Calu3 (cell line): ENCODE data around the gene C4orf50. TPM values are rescaled to one million over a fixed set of nuclear protein-coding genes. Genes with fewer than 3 reads are reported as not detected.

Experiments
- BruUV-seq: library from RNA; stranded (reverse); fragments of 400-500 nt; replicated peaks from 2 replicates; lab custom pipeline; 2021; lab: Mats Ljungman, UMichigan
- CTCF ChIA-PET: fragments of 300-600 bp; sonication (Branson Sonifier 250); formaldehyde crosslinking; loops from one replicate; lab custom pipeline; 2022; ENCODE audit warnings: antibody characterized with exemption; lab: Charles Lee
- DNase-seq: peaks from one replicate; pipeline ENCODE4 v3.0.0; 2022
- H3K27ac Mint-ChIP-seq: one replicate; pipeline ENCODE4 v1.8.0; 2022; ENCODE audit warnings: mixed read lengths; ENCODE audit not compliant: unreplicated experiment
- H3K27me3 Mint-ChIP-seq: one replicate; pipeline ENCODE4 v1.8.0; 2022; ENCODE audit warnings: mixed read lengths; ENCODE audit not compliant: unreplicated experiment
- H3K36me3 Mint-ChIP-seq: one replicate; pipeline ENCODE4 v1.8.0; 2022; ENCODE audit warnings: mild to moderate bottlenecking, moderate library complexity, mixed read lengths; ENCODE audit not compliant: insufficient read depth, unreplicated experiment
- H3K4me1 Mint-ChIP-seq: one replicate; pipeline ENCODE4 v1.8.0; 2022; ENCODE audit warnings: mild to moderate bottlenecking, low read depth, mixed read lengths; ENCODE audit not compliant: unreplicated experiment
- H3K4me3 Mint-ChIP-seq: one replicate; pipeline ENCODE4 v1.8.0; 2022; ENCODE audit warnings: mild to moderate bottlenecking, low read depth, moderate library complexity, mixed read lengths; ENCODE audit not compliant: unreplicated experiment
- H3K9me3 Mint-ChIP-seq: one replicate; pipeline ENCODE4 v1.8.0; 2022; ENCODE audit warnings: low read depth, mixed read lengths; ENCODE audit not compliant: unreplicated experiment
- CTCF ChIP-seq: fragments of 200-600 bp; IDR thresholded peaks from one replicate; pipeline ENCODE4 v1.8.0; 2022; ENCODE audit warnings: antibody characterized with exemption; ENCODE audit not compliant: unreplicated experiment
- intact Hi-C: fragments of 100-400 bp; cut with micrococcal nuclease; formaldehyde crosslinking; loops from one replicate; pipeline ENCODE4 v1.10.0; 2022; ENCODE audit not compliant: unreplicated experiment
- total RNA-seq: library from RNA; stranded (reverse); gene quantifications from 2 replicates; pipeline ENCODE4 v1.2.3, GENCODE V29; 2022

The C4orf50 gene
- total RNA-seq, 1 experiment from 2014 or later = not detected

GRCh38 chr4:5867866-5868265 lies 150.4 kb downstream of the C4orf50 start:
- CTCF ChIA-PET = no interaction called here
- DNase-seq = no peak
- Mint-ChIP-seq H3K9me3 (no peaks in the 10 kb centered on the region), H3K27me3 (no peaks in the 10 kb centered on the region), H3K27ac (no peak overlapping the region), H3K36me3 (no peaks in the 10 kb centered on the region), H3K4me1 (no peaks in the 10 kb centered on the region), H3K4me3 (no peak overlapping the region)
- intact Hi-C loops = no loop called here
- BruUV-seq = no TSS peak
- TF ChIP-seq CTCF = no peak

DNA sequence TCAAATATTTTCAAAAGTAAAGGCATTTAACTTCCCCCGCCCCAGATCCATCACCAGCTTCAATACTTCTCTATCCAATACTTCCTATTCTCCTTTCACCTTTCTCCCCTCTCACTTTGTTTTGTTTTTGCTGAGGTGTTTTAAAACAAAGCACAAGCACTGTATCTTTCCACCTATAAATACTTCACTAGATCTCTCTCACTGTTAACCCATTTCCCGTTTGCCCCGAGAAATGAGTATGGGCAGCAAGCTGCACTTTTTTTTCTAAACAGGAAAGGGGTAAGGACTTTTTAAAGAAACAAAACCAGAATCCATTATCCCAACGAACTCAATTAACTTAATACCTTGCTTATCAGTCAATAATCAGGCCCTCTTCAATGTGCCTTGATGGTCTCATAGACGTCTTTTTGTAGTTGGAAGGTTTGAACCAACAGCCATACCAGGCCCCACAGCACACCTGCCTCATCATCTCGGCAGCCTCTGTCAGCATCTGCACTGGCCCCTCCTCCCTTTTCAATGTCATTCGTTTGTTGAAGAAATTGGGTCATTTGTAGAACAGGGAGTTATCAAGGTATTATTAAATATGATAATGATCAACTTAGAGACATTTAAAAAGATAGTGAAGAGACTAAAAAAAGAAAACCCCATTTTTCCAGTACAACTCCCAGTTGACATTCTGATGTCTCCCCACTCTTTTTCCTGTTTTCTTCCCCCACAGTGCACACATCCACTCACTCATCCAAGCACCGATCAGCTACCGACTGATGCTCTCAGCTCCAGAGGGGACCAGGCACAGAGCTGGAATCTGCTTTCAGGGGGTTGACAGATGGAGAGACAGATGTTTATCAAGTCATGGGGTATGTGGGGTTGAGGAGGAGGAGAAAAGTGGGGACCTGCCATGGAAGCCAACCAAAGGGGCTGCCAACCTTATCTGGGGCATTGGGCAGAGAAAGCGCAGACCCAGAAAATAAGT lies 151.1 kb downstream of the C4orf50 start:
- TF ChIP-seq CTCF = no peak
- DNase-seq = no peak
- no peaks in the 10 kb centered on the region for H3K4me1 Mint-ChIP-seq
- H3K36me3 Mint-ChIP-seq = no peaks in the 10 kb centered on the region
- no peaks in the 10 kb centered on the region for H3K27me3 Mint-ChIP-seq
- no peaks in the 10 kb centered on the region for H3K9me3 Mint-ChIP-seq
- BruUV-seq = no TSS peak
- intact Hi-C loops = no loop called here
- no peak overlapping the region for H3K27ac Mint-ChIP-seq
- no peak overlapping the region for H3K4me3 Mint-ChIP-seq
- CTCF ChIA-PET = no interaction called here

DNA sequence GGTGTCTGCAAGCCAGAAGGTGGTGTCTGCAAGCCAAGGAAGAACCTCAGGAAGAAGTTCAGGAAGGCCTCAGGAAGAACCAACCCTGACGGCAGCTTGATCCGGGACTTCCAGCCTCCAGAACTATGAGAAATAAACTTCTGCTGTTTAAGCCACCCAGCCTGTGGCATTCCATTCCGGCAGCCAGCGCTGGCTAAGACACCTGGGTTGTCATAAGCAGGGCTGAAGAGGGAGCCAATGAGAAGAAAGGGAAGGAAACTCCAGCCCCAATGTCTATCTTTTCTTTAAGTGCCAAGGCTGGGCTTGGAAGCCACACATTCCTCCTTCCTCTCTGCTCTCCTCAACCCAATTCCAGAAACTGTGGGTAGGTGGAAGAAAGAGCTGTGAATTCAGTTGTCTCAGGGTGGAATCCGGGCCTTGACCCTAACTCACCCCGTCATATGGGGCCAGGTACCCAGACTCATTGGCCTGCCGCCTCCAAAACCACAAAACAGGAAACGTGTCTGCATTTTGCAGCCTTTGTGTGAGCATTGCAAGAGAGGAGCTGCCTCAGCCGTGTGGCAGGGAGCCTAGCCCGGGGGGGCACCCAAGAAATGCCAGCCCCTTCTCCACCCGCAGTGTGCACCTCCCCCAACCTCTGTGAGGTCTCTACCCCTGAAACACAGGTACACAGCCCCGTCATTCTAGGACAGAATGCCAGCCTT lies 152.2 kb downstream of the C4orf50 start:
- no peak for TF ChIP-seq CTCF
- Mint-ChIP-seq H3K4me3 (no peak overlapping the region), H3K27ac (no peak overlapping the region), H3K4me1 (no peaks in the 10 kb centered on the region), H3K36me3 (no peaks in the 10 kb centered on the region), H3K9me3 (no peaks in the 10 kb centered on the region), H3K27me3 (no peaks in the 10 kb centered on the region)
- CTCF ChIA-PET = no interaction called here
- BruUV-seq = no TSS peak
- intact Hi-C loops = no loop called here
- no peak for DNase-seq

DNA sequence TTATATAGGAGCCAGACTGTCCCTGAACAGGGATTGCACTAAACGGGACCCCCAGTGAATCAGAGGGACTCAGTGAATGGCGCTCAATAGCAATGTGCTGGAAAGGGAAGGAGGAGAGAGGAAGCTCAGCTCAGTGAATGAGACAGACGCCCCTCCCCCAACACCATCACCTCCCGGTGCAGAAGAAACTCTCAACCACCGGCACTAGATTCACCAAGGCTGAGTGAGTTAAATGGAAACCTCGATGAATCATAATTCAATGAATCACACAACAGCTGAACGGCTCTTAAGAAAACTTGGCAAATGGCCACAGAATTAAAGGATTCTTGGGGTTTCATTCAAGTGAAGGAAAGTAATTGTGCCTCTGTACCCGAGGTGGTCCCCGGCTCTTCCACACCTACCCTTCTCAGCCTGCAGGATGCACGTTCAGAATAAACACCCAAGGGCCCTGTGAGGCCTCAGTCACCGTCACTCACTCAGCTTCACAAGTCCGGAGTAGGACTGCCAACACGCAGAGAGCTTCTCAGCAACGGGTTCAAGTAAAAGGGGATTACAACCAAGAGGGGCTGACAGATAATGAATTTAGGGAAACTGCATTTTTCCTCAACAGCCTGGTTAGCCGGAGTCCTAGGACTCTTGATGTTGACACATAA lies 154.6 kb downstream of the C4orf50 start:
- Mint-ChIP-seq H3K4me3 (no peak overlapping the region), H3K4me1 (no peaks in the 10 kb centered on the region), H3K36me3 (no peaks in the 10 kb centered on the region), H3K27ac (no peak overlapping the region), H3K27me3 (no peaks in the 10 kb centered on the region), H3K9me3 (no peaks in the 10 kb centered on the region)
- intact Hi-C loops = no loop called here
- BruUV-seq = no TSS peak
- DNase-seq = peak; percentile 4
- no peak for TF ChIP-seq CTCF
- CTCF ChIA-PET = no interaction called here
